Measurements from ENCODE around the gene HSFY1. TPM values are rescaled to one million over a fixed set of nuclear protein-coding genes. Genes with fewer than 3 reads are reported as not detected.

Gene HSFY1, protein sequence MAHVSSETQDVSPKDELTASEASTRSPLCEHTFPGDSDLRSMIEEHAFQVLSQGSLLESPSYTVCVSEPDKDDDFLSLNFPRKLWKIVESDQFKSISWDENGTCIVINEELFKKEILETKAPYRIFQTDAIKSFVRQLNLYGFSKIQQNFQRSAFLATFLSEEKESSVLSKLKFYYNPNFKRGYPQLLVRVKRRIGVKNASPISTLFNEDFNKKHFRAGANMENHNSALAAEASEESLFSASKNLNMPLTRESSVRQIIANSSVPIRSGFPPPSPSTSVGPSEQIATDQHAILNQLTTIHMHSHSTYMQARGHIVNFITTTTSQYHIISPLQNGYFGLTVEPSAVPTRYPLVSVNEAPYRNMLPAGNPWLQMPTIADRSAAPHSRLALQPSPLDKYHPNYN
- total RNA-seq (2022; extraction: Qiagen RNA extraction): not detected in 5 replicates

DNA sequence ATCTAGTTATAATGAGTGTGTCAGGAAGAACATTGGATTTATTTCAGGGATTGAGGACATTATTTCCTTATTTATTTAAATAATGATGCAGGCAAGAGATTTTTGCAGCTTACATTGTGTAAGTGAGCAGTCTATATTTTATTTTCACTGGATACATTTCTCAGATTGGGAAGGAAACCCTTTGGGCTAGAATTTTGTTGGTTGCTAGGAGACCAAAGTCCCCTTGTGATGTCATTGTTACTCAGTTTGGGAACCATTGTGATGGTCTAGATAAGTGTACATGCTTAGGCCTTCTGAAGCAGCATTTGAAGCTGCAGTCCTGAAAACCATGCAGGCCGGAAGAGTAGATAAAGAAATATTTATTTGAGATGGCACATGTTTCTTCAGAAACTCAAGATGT is at the start of gene HSFY1:
HSFY1 (plus strand) TSS at position 301 of the 400 bp plus-strand sequence; CDS start at position 369, 68 bp downstream.

Other genes with a start within 250 kb of the HSFY1 start
- gene HSFY2, start 227.0 kb downstream of the HSFY1 start, total RNA-seq (2022; extraction: Qiagen RNA extraction): not detected in 5 replicates

Measured in A549 treated with Mapracorat at 1 μM for 4 hours (cell line).